ENCODE results near the gene C2. TPM values are rescaled to one million over a fixed set of nuclear protein-coding genes. Genes with fewer than 3 reads are reported as not detected.
"Not testable (repeated sequence)": the region's sequence is repeated elsewhere in the genome, so short reads cannot be mapped to it uniquely, and the experiment has no call there.

Gene C2
- total RNA-seq, 1 donor from 2014 or later: not detected

GRCh38 chr6:31898383-31899011, 29.0 kb upstream of the C2 start:
- no peak for DNase-seq (ENCODE audit: low read depth, low spot score)

- DNase-seq (ENCODE audit: low read depth, low spot score): no peak
These were observed 28.3 kb upstream of the C2 start for GRCh38 chr6:31899215-31899614.

- DNase-seq (ENCODE audit: low read depth, low spot score): no peak
These were observed 27.4 kb upstream of the C2 start for GRCh38 chr6:31899882-31900722.

- DNase-seq (ENCODE audit: low read depth, low spot score): no peak
These were observed 26.6 kb upstream of the C2 start for GRCh38 chr6:31900917-31901414.

- DNase-seq (ENCODE audit: low read depth, low spot score): no peak
These were observed 26.0 kb upstream of the C2 start for GRCh38 chr6:31901415-31901952.

GRCh38 chr6:31901953-31902643, 25.4 kb upstream of the C2 start, which contains the start of gene ZBTB12:
TSS of gene ZBTB12 (minus strand) at chr6:31902086. CDS start at chr6:31901305, 781 bp downstream.
- peak; percentile 84 for DNase-seq (ENCODE audit: low read depth, low spot score)

GRCh38 chr6:31903957-31904356, 23.6 kb upstream of the C2 start:
- DNase-seq (ENCODE audit: low read depth, low spot score): no peak

- no peak for DNase-seq (ENCODE audit: low read depth, low spot score)
These were observed 22.5 kb upstream of the C2 start for GRCh38 chr6:31905041-31905440.

- no peak for DNase-seq (ENCODE audit: low read depth, low spot score)
These were observed 21.4 kb upstream of the C2 start for GRCh38 chr6:31906122-31906521.

GRCh38 chr6:31906727-31907126, 20.8 kb upstream of the C2 start:
- not testable (repeated sequence) for DNase-seq (ENCODE audit: low read depth, low spot score)

GRCh38 chr6:31907158-31907813, 20.2 kb upstream of the C2 start:
- DNase-seq (ENCODE audit: low read depth, low spot score): no peak

- not testable (repeated sequence) for DNase-seq (ENCODE audit: low read depth, low spot score)
These were observed 19.3 kb upstream of the C2 start for GRCh38 chr6:31908255-31908654.

- DNase-seq (ENCODE audit: low read depth, low spot score): no peak
These were observed 18.7 kb upstream of the C2 start for GRCh38 chr6:31908791-31909190.

GRCh38 chr6:31909298-31909697, 18.2 kb upstream of the C2 start:
- not testable (repeated sequence) for DNase-seq (ENCODE audit: low read depth, low spot score)

GRCh38 chr6:31911826-31912585, 15.5 kb upstream of the C2 start:
- DNase-seq (ENCODE audit: low read depth, low spot score): no peak

- no peak for DNase-seq (ENCODE audit: low read depth, low spot score)
These were observed 12.2 kb upstream of the C2 start for GRCh38 chr6:31915351-31915750.

- DNase-seq (ENCODE audit: low read depth, low spot score): no peak
These were observed 11.8 kb upstream of the C2 start for GRCh38 chr6:31915756-31916155.

GRCh38 chr6:31918069-31918720, 9.3 kb upstream of the C2 start:
- no peak for DNase-seq (ENCODE audit: low read depth, low spot score)

GRCh38 chr6:31919624-31920303, 7.8 kb upstream of the C2 start:
- DNase-seq (ENCODE audit: low read depth, low spot score): no peak
